Skeletal muscle satellite cell (primary cell): Measurements from ENCODE around the gene RNF138.
"Not testable (repeated sequence)": the region's sequence is repeated elsewhere in the genome, so short reads cannot be mapped to it uniquely, and the experiment has no call there.

Experiments used
- H3K27me3 ChIP-seq: 2 replicates; pipeline ENCODE4 v1.7.0; 2013; ENCODE audit warnings: low read length; ENCODE audit not compliant: control insufficient read depth, insufficient read depth
- H3K36me3 ChIP-seq: 2 replicates; pipeline ENCODE4 v1.7.0; 2013; ENCODE audit warnings: mild to moderate bottlenecking, control low read depth, low read length; ENCODE audit not compliant: insufficient read depth
- H3K4me1 ChIP-seq: 2 replicates; pipeline ENCODE4 v1.7.0; 2013; ENCODE audit warnings: low read length; ENCODE audit not compliant: control insufficient read depth, insufficient read depth
- H3K4me2 ChIP-seq: 2 replicates; pipeline ENCODE4 v1.7.0; 2013; ENCODE audit warnings: mild to moderate bottlenecking, low read length
- H3K4me3 ChIP-seq: 2 replicates; pipeline ENCODE4 v1.7.0; 2013; ENCODE audit warnings: low read length
- H3K9ac ChIP-seq: 2 replicates; pipeline ENCODE4 v1.7.0; 2013; ENCODE audit warnings: mild to moderate bottlenecking, low read depth, low read length, moderate library complexity
- H3K9me3 ChIP-seq: replicated peaks from 2 replicates; pipeline ENCODE4 v1.7.0; 2013; ENCODE audit warnings: mild to moderate bottlenecking, control low read depth, low read length

RNF138 gene

GRCh38 chr18:32152705-32153448 lies 61.2 kb downstream of the RNF138 start:
- no peaks in the 10 kb centered on the region for H3K4me1 ChIP-seq
- H3K9ac ChIP-seq = no peak overlapping the region
- no peak overlapping the region for H3K4me2 ChIP-seq
- no peaks in the 10 kb centered on the region for H3K36me3 ChIP-seq
- no peak overlapping the region for H3K4me3 ChIP-seq
- no peaks in the 10 kb centered on the region for H3K27me3 ChIP-seq
- no peaks in the 10 kb centered on the region for H3K9me3 ChIP-seq

- H3K4me2 ChIP-seq = no peak overlapping the region
- H3K9me3 ChIP-seq = no peaks in the 10 kb centered on the region
- H3K4me3 ChIP-seq = no peak overlapping the region
- H3K36me3 ChIP-seq = no peaks in the 10 kb centered on the region
- no peaks in the 10 kb centered on the region for H3K4me1 ChIP-seq
- no peak overlapping the region for H3K9ac ChIP-seq
- H3K27me3 ChIP-seq = no peaks in the 10 kb centered on the region
Measured at GRCh38 chr18:32156855-32157254, 65.2 kb downstream of the RNF138 start.

GRCh38 chr18:32157580-32157979 lies 65.9 kb downstream of the RNF138 start:
- no peak overlapping the region for H3K4me3 ChIP-seq
- no peaks in the 10 kb centered on the region for H3K36me3 ChIP-seq

GRCh38 chr18:32158108-32158624 lies 66.5 kb downstream of the RNF138 start:
- Histone ChIP-seq H3K36me3 (no peaks in the 10 kb centered on the region), H3K9ac (no peak overlapping the region), H3K27me3 (no peaks in the 10 kb centered on the region), H3K4me2 (peak overlapping the region; percentile 82), H3K9me3 (no peaks in the 10 kb centered on the region), H3K4me3 (peak overlapping the region; percentile 51), H3K4me1 (no peaks in the 10 kb centered on the region)

More at GRCh38 chr18:32157580-32157979, 65.9 kb downstream of the RNF138 start:
- Histone ChIP-seq H3K27me3 (no peaks in the 10 kb centered on the region), H3K4me1 (no peaks in the 10 kb centered on the region), H3K4me2 (peak overlapping the region; percentile 82), H3K9me3 (no peaks in the 10 kb centered on the region), H3K9ac (no peak overlapping the region)

GRCh38 chr18:32158631-32159030 lies 67.0 kb downstream of the RNF138 start:
- H3K4me1 ChIP-seq, H3K36me3 ChIP-seq, H3K4me3 ChIP-seq, H3K9me3 ChIP-seq, H3K9ac ChIP-seq, H3K27me3 ChIP-seq: not testable (repeated sequence)
- peak overlapping the region; percentile 82 for H3K4me2 ChIP-seq

- H3K9me3 ChIP-seq = no peaks in the 10 kb centered on the region
- no peak overlapping the region for H3K4me2 ChIP-seq
- H3K4me1 ChIP-seq = no peaks in the 10 kb centered on the region
- no peaks in the 10 kb centered on the region for H3K36me3 ChIP-seq
- H3K4me3 ChIP-seq = no peak overlapping the region
- H3K9ac ChIP-seq = no peak overlapping the region
- H3K27me3 ChIP-seq = peaks cover 3% of the 10 kb centered on the region
Measured at GRCh38 chr18:32160547-32160946, 68.9 kb downstream of the RNF138 start.

- Histone ChIP-seq H3K9ac (no peak overlapping the region), H3K9me3 (no peaks in the 10 kb centered on the region), H3K4me2 (no peak overlapping the region), H3K36me3 (no peaks in the 10 kb centered on the region), H3K27me3 (peaks cover 3% of the 10 kb centered on the region), H3K4me1 (no peaks in the 10 kb centered on the region), H3K4me3 (no peak overlapping the region)
Measured at GRCh38 chr18:32167980-32168730, 76.5 kb downstream of the RNF138 start.

- Histone ChIP-seq H3K36me3 (no peaks in the 10 kb centered on the region), H3K9ac (no peak overlapping the region), H3K4me2 (no peak overlapping the region), H3K27me3 (no peaks in the 10 kb centered on the region), H3K9me3 (no peaks in the 10 kb centered on the region), H3K4me3 (no peak overlapping the region), H3K4me1 (no peaks in the 10 kb centered on the region)
Measured at GRCh38 chr18:32173654-32174053, 82.0 kb downstream of the RNF138 start.

GRCh38 chr18:32174719-32175118 lies 83.0 kb downstream of the RNF138 start:
- Histone ChIP-seq H3K4me2 (no peak overlapping the region), H3K9ac (no peak overlapping the region), H3K9me3 (no peaks in the 10 kb centered on the region), H3K4me1 (no peaks in the 10 kb centered on the region), H3K4me3 (no peak overlapping the region), H3K27me3 (no peaks in the 10 kb centered on the region), H3K36me3 (no peaks in the 10 kb centered on the region)

GRCh38 chr18:32175265-32175664 lies 83.6 kb downstream of the RNF138 start:
- no peak overlapping the region for H3K9ac ChIP-seq
- H3K27me3 ChIP-seq = no peaks in the 10 kb centered on the region
- no peaks in the 10 kb centered on the region for H3K36me3 ChIP-seq
- no peaks in the 10 kb centered on the region for H3K4me1 ChIP-seq
- no peak overlapping the region for H3K4me2 ChIP-seq
- no peak overlapping the region for H3K4me3 ChIP-seq
- no peaks in the 10 kb centered on the region for H3K9me3 ChIP-seq

- not testable (repeated sequence) for H3K36me3 ChIP-seq, H3K4me2 ChIP-seq, H3K9ac ChIP-seq, H3K4me1 ChIP-seq, H3K9me3 ChIP-seq, H3K4me3 ChIP-seq, H3K27me3 ChIP-seq
Measured at GRCh38 chr18:32176745-32177144, 85.1 kb downstream of the RNF138 start.
